GM19193 (cell line): ENCODE measurements around the gene DPF3.

Experiments used
- POLR2A ChIP-seq: IDR thresholded peaks from 4 replicates; pipeline ENCODE4 v1.6.1; 2011; ENCODE audit not compliant: insufficient read depth, insufficient read length; ENCODE audit errors: extremely low read depth

The DPF3 gene

GRCh38 chr14:72605096-72605920 is 288.6 kb downstream of the DPF3 start:
- TF ChIP-seq POLR2A: no peak

GRCh38 chr14:72604133-72604532 is 289.8 kb downstream of the DPF3 start:
- TF ChIP-seq POLR2A: no peak

- TF ChIP-seq POLR2A: no peak
These were observed 290.3 kb downstream of the DPF3 start for GRCh38 chr14:72603639-72604038.

GRCh38 chr14:72600551-72601330 is 293.2 kb downstream of the DPF3 start:
- no peak for TF ChIP-seq POLR2A

- no peak for TF ChIP-seq POLR2A
These were observed 294.1 kb downstream of the DPF3 start for GRCh38 chr14:72599579-72600470.

GRCh38 chr14:72598306-72598705 is 295.6 kb downstream of the DPF3 start:
- no peak for TF ChIP-seq POLR2A

- no peak for TF ChIP-seq POLR2A
These were observed 296.4 kb downstream of the DPF3 start for GRCh38 chr14:72597252-72598233.

- TF ChIP-seq POLR2A: no peak
These were observed 298.6 kb downstream of the DPF3 start for GRCh38 chr14:72595152-72595862.

GRCh38 chr14:72594099-72594901 is 299.6 kb downstream of the DPF3 start:
- TF ChIP-seq POLR2A: no peak

GRCh38 chr14:72591391-72591790 is 302.5 kb downstream of the DPF3 start:
- TF ChIP-seq POLR2A: no peak

- no peak for TF ChIP-seq POLR2A
These were observed 303.3 kb downstream of the DPF3 start for GRCh38 chr14:72590577-72590976.

- no peak for TF ChIP-seq POLR2A
These were observed 304.2 kb downstream of the DPF3 start for GRCh38 chr14:72589652-72590051.
